ENCODE measurements around the gene LONRF3.
"Not testable (repeated sequence)": the region's sequence is repeated elsewhere in the genome, so short reads cannot be mapped to it uniquely, and the experiment has no call there.

Gene LONRF3

GRCh38 chrX:118988911-118989310, 14.5 kb downstream of the LONRF3 start:
- DNase-seq = no peak

- DNase-seq = no peak
These were observed 15.5 kb downstream of the LONRF3 start for GRCh38 chrX:118989886-118990285.

GRCh38 chrX:118990512-118991227, 16.3 kb downstream of the LONRF3 start:
- DNase-seq = no peak

GRCh38 chrX:118992441-118993121, 18.2 kb downstream of the LONRF3 start:
- not testable (repeated sequence) for DNase-seq

- DNase-seq = no peak
These were observed 29.0 kb downstream of the LONRF3 start for GRCh38 chrX:119003462-119003861.

- DNase-seq = peak; percentile 69
These were observed 30.6 kb downstream of the LONRF3 start for GRCh38 chrX:119004920-119005524.

- DNase-seq = no peak
These were observed 32.9 kb downstream of the LONRF3 start for GRCh38 chrX:119007189-119007770.

- peak; percentile 47 for DNase-seq
These were observed 33.8 kb downstream of the LONRF3 start for GRCh38 chrX:119008110-119008744.

- DNase-seq = no peak
These were observed 34.7 kb downstream of the LONRF3 start for GRCh38 chrX:119009071-119009470.

GRCh38 chrX:119010491-119010890, 36.1 kb downstream of the LONRF3 start:
- DNase-seq = no peak

- DNase-seq = no peak
These were observed 38.7 kb downstream of the LONRF3 start for GRCh38 chrX:119013164-119013563.

- DNase-seq = peak; percentile 74
These were observed 41.2 kb downstream of the LONRF3 start for GRCh38 chrX:119015407-119016237.

GRCh38 chrX:119017077-119017476, 42.7 kb downstream of the LONRF3 start:
- no peak for DNase-seq

- DNase-seq = no peak
These were observed 51.5 kb downstream of the LONRF3 start for GRCh38 chrX:119025900-119026299.

GRCh38 chrX:119026344-119026743, 51.9 kb downstream of the LONRF3 start:
- DNase-seq = not testable (repeated sequence)

GRCh38 chrX:119027960-119028732, 53.7 kb downstream of the LONRF3 start:
- DNase-seq = not testable (repeated sequence)

- DNase-seq = no peak
These were observed 54.4 kb downstream of the LONRF3 start for GRCh38 chrX:119028733-119029330.

- DNase-seq = not testable (repeated sequence)
These were observed 55.2 kb downstream of the LONRF3 start for GRCh38 chrX:119029656-119030055.

GRCh38 chrX:119030990-119031389, 56.6 kb downstream of the LONRF3 start:
- DNase-seq = no peak

- DNase-seq = no peak
These were observed 62.0 kb downstream of the LONRF3 start for GRCh38 chrX:119036107-119037029.
